Activated CD8-positive, alpha-beta memory T cell treated with anti-CD3 and anti-CD28 coated beads, Interleukin-2, amount 50 U/mL, for 4 hours (primary cell): ENCODE data around the gene TYRP1.

Experiments
- DNase-seq: peaks from one replicate; pipeline ENCODE4 v3.0.0-alpha.2; 2020

TYRP1 gene

DNA sequence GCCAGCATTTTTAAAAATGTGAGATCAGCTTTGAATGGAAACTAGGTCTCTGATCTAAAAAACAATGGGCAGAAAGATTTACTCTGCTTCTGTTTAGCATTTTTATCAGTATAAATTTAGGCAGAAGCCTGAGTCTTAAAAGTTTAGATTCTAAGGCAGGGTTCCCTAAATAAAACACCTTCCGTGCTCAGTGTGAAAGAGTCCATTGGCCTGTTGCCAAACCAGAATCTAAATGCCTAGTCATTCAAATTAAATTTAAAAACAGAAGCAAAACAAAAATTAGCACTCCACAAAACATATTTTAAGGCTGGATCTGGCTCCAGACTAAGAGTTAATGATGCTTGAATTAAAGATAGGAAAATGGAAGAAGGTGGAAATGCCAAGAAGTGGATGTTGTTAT lies 4.5 kb downstream of the TYRP1 start:
- DNase-seq, result no peak

- no peak for DNase-seq
Observed at GRCh38 chr9:12698266-12698665, 5.1 kb downstream of the TYRP1 start.

- DNase-seq, result no peak
Observed at GRCh38 chr9:12698986-12699385, 5.8 kb downstream of the TYRP1 start.

DNA sequence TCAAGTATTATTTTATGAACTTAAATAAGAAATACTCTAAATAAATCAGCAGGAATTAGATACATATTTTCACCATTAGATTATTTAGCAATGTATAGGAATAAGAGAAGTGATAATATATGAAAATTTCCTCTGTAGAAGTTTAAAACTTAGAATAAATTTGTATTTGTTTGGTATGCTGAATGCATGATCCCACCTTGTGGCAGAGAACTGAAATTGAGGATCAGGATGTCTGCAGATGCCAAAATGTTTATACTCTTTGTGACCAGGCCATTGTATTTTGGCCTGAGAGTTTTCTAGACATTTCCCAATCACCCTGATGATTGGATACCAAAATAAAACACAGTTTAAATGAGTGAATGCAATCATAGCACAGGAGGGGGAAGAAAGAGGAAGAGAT lies 6.3 kb downstream of the TYRP1 start:
- no peak for DNase-seq

DNA sequence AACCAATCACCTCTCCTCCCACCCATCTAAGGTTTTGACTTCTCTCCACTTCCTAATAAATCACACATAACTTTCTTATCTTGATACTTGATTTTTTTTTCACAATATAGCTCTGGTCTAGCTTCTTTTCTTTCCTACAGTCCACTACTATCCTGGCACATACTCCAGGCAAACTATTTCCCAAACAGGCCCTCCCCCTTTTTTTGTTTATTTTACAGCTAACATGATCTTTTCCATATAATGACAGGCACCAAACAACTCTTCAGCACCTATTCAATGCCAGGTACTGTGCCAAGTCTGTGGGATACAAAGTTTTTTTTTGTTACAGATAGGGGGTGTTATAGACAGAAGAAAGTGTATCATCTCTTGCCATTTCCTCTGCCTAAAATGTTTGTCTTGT lies 7.9 kb downstream of the TYRP1 start:
- no peak for DNase-seq

DNA sequence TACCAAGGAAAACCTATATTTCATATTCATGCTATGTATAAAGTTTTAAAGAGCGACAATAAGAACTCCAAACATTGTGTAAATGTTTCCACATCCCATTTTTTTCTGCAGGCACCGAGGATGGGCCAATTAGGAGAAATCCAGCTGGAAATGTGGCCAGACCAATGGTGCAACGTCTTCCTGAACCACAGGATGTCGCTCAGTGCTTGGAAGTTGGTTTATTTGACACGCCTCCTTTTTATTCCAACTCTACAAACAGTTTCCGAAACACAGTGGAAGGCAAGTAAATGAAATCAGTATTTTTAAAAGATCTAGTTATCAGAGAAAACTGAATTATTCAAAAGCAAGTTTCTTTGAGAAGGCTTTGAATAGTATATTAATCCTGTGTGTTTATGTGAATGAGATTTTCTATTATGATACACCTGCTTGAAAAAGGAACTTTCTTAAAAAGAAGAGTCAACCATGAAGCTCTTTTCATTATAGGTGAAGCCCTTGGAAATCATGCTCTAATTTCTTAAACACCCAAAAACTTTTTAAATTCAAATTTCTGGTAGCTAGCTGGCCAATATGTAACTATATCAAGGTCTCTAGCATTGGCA lies 9.1 kb downstream of the TYRP1 start:
- no peak for DNase-seq

- no peak for DNase-seq
Observed at GRCh38 chr9:12703996-12704395, 10.8 kb downstream of the TYRP1 start.

- no peak for DNase-seq
Observed at GRCh38 chr9:12705738-12706391, 12.7 kb downstream of the TYRP1 start.

DNA sequence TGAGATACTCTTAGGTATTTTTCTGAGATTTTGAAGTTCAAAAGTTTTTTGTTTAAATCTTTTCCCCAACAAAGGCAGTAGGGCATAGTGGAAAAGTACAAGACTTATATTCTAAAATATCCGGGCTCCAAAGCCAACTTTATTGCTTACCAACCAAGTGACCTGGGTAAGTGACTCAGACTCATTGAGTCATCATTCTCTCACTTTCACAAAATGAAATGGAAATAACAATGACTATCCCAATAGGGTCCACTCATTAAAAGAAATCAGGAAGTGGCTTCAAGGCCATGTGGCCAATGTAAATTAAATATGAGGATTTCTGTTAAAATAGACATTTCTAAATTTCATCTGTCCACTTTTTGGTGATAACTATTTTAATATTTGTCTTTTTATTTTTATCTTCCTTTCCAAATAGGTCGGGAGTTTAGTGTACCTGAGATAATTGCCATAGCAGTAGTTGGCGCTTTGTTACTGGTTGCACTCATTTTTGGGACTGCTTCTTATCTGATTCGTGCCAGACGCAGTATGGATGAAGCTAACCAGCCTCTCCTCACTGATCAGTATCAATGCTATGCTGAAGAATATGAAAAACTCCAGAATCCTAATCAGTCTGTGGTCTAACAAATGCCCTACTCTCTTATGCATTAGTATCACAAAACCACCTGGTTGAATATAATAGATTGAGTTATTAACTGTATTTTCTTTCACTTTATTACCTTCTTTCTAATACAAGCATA lies 15.5 kb downstream of the TYRP1 start:
- no peak for DNase-seq

DNA sequence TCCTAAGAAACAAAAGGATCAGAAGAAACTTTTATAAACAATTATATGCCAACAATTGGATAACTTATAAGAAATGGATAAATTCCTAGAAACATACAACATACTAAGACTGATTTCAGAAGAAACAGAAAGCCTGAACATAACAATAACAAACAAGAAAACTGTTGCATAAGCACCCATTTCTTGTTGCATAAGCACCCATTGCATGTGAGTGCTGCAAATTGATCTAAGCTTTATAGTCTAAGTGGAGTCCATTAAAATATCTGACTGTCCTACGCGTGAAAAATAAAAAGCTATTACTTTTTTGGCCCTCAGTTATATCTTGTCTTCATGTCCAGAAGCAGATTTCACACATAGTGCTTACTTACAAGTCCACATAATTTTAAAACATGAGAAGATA lies 19.3 kb downstream of the TYRP1 start:
- DNase-seq, result no peak

DNA sequence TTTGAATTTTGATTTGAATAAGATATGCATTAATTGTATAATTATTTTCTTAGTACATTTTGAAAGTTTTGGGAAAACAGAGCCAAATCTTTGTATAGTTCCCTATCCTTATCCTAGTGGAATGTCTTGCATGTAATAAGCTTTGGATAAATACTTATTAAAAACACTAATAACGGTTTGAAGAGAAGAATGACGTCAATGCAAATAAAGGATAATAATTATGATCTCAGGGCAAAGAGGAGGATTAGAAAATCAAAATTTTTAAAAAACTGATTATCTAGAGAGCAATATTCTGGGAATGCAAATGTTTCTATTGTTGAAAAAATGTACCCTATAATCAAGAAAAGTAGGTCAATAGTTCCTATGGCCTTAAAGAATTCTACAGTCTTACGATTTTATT lies 22.1 kb downstream of the TYRP1 start:
- no peak for DNase-seq

GRCh38 chr9:12716823-12717600 lies 23.8 kb downstream of the TYRP1 start:
- DNase-seq, result no peak

GRCh38 chr9:12717907-12718306 lies 24.7 kb downstream of the TYRP1 start:
- DNase-seq, result no peak

GRCh38 chr9:12718482-12719026 lies 25.4 kb downstream of the TYRP1 start:
- DNase-seq, result no peak

- DNase-seq, result no peak
Observed at GRCh38 chr9:12719431-12719830, 26.2 kb downstream of the TYRP1 start.

GRCh38 chr9:12720551-12720950 lies 27.4 kb downstream of the TYRP1 start:
- DNase-seq, result no peak

DNA sequence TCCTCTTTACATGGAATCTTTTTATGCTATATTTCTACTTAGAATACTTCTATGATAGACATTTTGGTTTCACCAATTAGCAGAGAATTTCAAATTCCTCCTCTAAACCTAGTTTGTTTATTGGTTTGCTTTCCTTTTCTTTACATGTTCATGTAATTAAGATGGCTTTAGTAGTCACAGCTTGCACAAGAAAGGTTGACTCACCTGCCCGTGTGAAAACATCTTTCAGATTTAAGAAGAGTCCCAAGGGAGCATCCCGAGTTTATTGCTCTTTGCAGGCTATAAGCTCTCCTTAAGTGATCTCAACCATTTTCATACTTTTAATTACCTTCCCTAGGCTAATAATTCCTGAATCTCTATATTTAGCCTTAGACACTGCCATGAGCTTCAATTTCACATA lies 28.9 kb downstream of the TYRP1 start:
- DNase-seq, result no peak

GRCh38 chr9:12723409-12724028 lies 30.3 kb downstream of the TYRP1 start:
- DNase-seq, result no peak

- no peak for DNase-seq
Observed at GRCh38 chr9:12726795-12727194, 33.6 kb downstream of the TYRP1 start.

DNA sequence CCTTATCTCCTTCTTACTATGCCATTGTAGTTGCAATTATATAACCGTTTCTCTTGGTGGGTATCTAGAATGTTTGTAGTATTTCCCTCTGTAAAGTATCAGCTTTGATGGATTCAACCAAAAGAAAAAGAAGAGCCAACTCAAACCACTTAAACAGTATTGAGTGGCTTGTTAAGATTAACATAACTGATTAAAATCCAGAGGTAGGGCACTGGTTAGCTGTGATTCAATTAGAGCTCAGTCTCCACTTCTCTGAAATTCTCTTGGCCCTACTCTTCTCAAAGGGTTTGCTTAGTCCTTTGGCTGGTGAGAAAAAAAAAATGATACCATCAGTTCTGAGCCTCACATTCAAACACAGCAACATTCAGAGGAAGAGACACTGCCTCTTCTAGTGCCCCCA lies 37.0 kb downstream of the TYRP1 start:
- no peak for DNase-seq

GRCh38 chr9:12730927-12731326 lies 37.7 kb downstream of the TYRP1 start:
- DNase-seq, result no peak

DNA sequence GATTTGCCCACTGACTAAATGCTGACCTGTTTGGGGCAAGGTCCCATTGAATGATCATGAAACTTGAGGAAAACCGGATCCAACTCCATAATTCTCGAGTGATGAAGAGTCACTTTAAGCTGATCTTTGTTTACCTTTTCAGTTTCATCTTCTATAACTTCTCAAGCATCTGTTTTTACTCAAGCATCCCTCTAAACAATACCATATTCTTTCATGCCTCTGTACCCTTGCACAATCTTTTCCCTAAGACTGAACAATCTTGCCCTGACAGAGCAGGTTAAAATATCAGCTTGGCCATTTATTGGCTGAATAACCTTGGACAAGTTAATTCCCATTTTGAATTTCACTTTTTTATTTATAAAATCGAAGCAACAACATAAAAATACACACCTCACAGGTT lies 39.8 kb downstream of the TYRP1 start:
- no peak for DNase-seq

- no peak for DNase-seq
Observed at GRCh38 chr9:12735665-12736064, 42.5 kb downstream of the TYRP1 start.
